Activated T-helper 2 cell treated with anti-CD3 and anti-CD28 coated beads, Interferon-gamma antibody, Interleukin-2, Interleukin-4, amounts not matched to agents 10 μg/mL and 5 μg/mL and 100 μg/mL, durations not matched to agents 14 hours and 24 hours and 36 hours (primary cell): Measurements from ENCODE around the gene TMPRSS13. TPM values are rescaled to one million over a fixed set of nuclear protein-coding genes. Genes with fewer than 3 reads are reported as not detected.

Experiments
- DNase-seq: peaks from one replicate; pipeline ENCODE4 v3.0.0; 2021; ENCODE audit warnings: low spot score
- H3K27ac Mint-ChIP-seq: one replicate; pipeline ENCODE4 v1.8.0; 2021; ENCODE audit warnings: mixed read lengths
- H3K27me3 Mint-ChIP-seq: one replicate; pipeline ENCODE4 v1.8.0; 2021; ENCODE audit warnings: low read depth, mixed read lengths
- H3K36me3 Mint-ChIP-seq: one replicate; pipeline ENCODE4 v1.8.0; 2021; ENCODE audit warnings: low read depth, mixed read lengths
- H3K4me1 Mint-ChIP-seq: one replicate; pipeline ENCODE4 v1.8.0; 2021; ENCODE audit warnings: low read depth, mixed read lengths
- H3K4me3 Mint-ChIP-seq: one replicate; pipeline ENCODE4 v1.8.0; 2021; ENCODE audit warnings: low read depth, mild to moderate bottlenecking, moderate library complexity, mixed read lengths
- H3K9me3 Mint-ChIP-seq: one replicate; pipeline ENCODE4 v1.8.0; 2021; ENCODE audit warnings: mixed read lengths
- intact Hi-C: fragments of 100-400 bp; cut with micrococcal nuclease; formaldehyde crosslinking; loops from one replicate; pipeline ENCODE4 v1.15.1; 2023
- total RNA-seq: library from RNA; stranded (reverse); gene quantifications from 2 replicates; pipeline ENCODE4 v1.2.3, GENCODE V29; 2022

TMPRSS13 gene
- total RNA-seq, 1 donor from 2014 or later = 5.3 TPM

DNA sequence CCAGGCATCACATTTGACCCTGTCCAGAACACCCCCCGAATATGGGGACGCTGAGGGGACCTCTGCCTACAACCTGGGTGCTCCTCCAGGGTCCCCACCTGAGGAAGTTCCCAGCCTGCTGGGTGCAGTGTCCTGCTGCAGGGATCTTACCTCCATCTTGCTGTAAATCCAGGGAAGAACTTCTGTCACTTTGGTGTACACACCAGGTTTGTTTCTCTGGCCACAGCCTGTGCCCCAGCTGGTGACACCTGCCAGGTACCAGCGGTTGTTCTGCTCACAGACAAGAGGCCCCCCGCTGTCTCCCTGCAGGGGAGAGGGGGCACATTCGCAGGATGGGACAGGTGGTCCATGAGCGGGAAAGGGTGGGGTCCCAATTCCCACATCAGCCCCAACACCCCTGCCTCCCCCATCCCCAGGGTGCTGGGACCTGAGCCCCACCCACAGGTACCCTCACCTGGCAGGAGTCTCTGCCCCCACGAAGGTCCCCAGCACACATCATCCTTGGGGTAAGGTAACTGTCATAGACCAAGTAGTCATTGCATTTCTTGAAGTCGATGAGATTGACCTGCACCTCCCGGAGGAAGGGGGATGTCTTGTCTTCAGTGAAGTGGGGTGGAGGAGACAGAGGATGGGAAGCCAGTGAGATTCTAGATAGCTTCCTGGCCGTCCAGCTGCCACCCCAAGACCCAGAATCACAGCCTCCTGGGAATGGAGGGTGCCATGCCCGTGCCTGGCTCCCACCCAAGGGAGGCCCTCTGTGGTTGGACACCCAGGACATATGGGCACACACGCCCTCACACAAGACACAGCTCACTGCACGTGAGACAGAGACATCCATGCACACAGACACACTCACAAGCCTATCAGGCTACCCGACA, 25.5 kb downstream of the TMPRSS13 start:
- no peak overlapping the region for H3K4me3 Mint-ChIP-seq
- no peaks in the 10 kb centered on the region for H3K27me3 Mint-ChIP-seq
- H3K9me3 Mint-ChIP-seq = no peaks in the 10 kb centered on the region
- intact Hi-C loops = loop anchor here (5.0 kb wide), 1 partner anchor 61 kb away; no protein-coding TSS in a partner anchor
- DNase-seq = no peak
- H3K27ac Mint-ChIP-seq = no peak overlapping the region
- peaks cover 22% of the 10 kb centered on the region for H3K4me1 Mint-ChIP-seq
- H3K36me3 Mint-ChIP-seq = no peaks in the 10 kb centered on the region

DNA sequence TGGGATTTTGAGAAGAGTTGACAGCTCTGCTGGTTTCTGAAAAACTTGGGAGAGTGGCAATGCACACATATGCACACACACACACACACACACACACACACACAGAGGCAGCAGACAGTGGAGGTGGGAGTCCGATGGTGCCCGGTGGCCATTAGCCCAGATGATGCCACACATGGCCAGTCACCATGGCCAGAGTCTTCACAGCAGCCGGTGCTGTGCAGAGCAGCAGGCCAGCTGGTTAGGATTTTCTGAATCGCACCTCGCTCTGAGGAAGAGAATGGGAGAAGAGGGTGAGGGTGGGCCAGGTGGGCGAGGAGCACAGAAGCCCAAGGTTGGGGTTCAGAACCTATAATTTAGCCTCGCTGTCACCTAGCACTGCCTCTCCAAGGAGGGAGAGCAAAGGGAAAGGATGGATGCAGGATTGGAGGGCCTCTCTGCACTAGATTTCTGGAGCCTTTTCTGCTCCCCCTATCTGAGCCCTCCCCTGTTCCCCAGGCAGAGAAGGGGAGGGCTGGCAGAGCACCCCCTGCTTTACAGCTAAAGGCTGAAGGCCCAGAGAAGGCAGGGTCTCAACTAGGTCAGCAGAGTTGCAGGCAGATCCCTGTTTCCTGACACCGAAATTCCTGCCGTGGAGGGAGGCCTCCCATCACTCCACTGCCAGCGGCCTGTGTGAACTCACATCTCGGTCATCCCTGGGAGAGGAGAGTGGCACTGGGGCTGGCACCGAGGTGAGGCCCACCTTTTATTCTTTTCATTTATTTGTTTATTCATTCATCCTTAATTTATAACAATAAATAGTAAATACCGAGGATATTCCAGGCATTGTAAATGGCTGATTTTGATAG, 27.0 kb downstream of the TMPRSS13 start:
- Mint-ChIP-seq H3K27me3 (no peaks in the 10 kb centered on the region), H3K9me3 (no peaks in the 10 kb centered on the region), H3K27ac (no peak overlapping the region), H3K4me3 (no peak overlapping the region), H3K4me1 (peaks cover 8% of the 10 kb centered on the region), H3K36me3 (no peaks in the 10 kb centered on the region)
- intact Hi-C loops = loop anchor here (5.0 kb wide), 1 partner anchor 60 kb away; no protein-coding TSS in a partner anchor
- no peak for DNase-seq

DNA sequence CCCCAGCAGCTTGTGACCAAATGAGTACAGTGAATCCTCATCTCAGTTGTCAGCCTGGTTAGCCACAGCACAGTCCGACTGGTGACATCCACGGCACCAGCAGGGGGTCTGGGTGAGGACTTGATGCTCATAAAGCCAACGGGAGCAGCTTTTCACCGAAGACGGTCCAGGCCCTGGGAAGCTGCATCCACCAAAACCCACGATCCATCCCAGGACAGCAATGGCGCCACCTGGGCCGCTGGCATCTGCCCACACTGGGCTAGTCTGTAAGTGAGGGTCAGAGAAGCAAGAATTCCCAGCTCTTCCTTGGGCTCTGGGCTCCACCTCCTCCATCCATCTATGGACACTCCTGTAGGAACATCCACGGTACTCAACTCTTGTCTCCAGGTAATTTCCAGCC, 27.6 kb downstream of the TMPRSS13 start:
- no peak overlapping the region for H3K27ac Mint-ChIP-seq
- no peak for DNase-seq
- intact Hi-C loops = loop anchor here (5.0 kb wide), 1 partner anchor 59 kb away; no protein-coding TSS in a partner anchor
- peaks cover 5% of the 10 kb centered on the region for H3K4me1 Mint-ChIP-seq
- H3K27me3 Mint-ChIP-seq = no peaks in the 10 kb centered on the region
- H3K36me3 Mint-ChIP-seq = no peaks in the 10 kb centered on the region
- H3K9me3 Mint-ChIP-seq = no peaks in the 10 kb centered on the region
- H3K4me3 Mint-ChIP-seq = no peak overlapping the region

DNA sequence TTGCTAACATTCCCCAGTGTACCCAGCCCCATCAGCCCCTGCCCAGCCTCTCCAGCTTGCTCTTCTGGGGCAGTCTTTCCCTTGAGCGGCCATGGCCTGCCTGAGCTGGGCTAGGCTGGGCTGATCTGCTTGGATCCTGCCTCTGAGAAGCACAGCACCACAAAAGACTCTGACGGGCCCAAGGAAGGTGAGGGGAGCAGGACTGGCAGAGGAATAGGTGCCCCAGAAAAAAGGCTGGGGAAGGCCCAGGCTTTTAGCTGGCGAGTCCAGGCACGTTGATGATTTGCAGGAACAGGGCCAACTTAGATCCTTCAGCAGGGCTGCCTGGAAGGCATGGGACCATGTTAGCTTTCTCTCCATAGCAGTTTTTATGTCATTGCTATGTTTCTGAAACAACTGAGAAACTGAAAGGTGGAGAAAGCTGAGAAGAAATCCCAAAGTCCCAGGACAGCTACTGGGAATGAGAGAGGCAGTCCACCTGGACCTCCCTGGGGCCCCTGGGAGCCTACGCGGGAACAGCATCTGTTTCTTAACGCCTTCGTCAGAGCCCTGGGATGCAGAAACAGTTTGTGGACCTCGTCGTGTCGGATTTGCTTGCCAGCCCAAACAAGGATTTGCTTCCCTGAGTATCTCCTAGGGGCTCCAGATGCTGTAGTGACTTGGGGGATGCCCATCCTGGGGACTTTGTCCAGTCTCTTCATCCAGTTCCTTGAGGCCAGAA, 28.3 kb downstream of the TMPRSS13 start:
- H3K27me3 Mint-ChIP-seq = peaks cover 3% of the 10 kb centered on the region
- H3K27ac Mint-ChIP-seq = no peak overlapping the region
- intact Hi-C loops = loop anchor here (5.0 kb wide), 1 partner anchor 59 kb away; no protein-coding TSS in a partner anchor
- H3K4me1 Mint-ChIP-seq = peaks cover 5% of the 10 kb centered on the region
- no peaks in the 10 kb centered on the region for H3K9me3 Mint-ChIP-seq
- H3K4me3 Mint-ChIP-seq = no peak overlapping the region
- DNase-seq = no peak
- no peaks in the 10 kb centered on the region for H3K36me3 Mint-ChIP-seq

DNA sequence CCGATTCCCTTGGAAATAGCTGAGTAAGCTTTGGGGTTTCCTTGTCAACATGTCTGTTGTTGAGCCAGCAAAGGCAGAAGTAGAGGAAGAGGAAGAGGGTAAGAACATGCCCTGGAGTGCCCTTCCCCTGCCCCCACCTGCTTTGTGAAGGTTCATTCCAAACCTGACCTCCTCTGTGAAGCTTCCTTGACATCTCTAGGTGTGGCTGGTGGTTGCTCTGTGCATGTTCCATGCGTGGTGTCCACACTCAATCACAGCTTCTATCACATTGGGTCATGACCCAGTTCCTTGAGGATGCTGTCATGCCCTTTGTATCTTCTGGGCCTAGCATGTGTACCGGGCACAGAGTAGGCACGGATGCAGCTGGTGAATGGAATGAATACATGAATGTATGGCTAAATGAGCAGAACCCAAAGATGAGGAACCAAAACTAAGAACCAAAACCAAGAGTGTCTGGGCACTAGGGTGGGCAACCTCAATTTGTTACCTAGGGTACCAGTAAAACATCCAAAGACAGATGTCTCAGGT, 29.0 kb downstream of the TMPRSS13 start:
- Mint-ChIP-seq H3K36me3 (no peaks in the 10 kb centered on the region), H3K27ac (no peak overlapping the region), H3K4me1 (peaks cover 5% of the 10 kb centered on the region), H3K9me3 (no peaks in the 10 kb centered on the region), H3K4me3 (no peak overlapping the region), H3K27me3 (peaks cover 5% of the 10 kb centered on the region)
- intact Hi-C loops = loop anchor here (5.0 kb wide), 1 partner anchor 58 kb away; no protein-coding TSS in a partner anchor
- DNase-seq = no peak

DNA sequence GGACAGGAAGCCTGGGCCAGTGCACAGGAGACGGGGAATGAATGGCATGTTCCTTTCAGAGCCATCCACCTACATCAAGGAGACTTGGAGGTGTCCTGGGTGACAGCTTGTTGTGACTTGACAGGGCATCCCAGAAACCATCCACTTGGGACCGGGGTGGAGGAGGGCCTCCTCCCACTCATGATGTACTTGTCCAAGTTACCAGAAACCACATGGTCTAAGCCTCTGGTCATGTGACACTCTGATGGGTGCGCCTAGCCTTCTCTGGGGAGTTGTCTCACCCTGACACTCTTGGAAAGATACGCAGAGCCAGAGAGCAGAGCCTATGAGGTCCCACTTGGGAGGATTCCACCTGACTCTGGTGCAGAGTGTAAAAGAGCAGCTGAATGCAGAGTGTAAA, 31.1 kb downstream of the TMPRSS13 start:
- intact Hi-C loops = no loop called here
- Mint-ChIP-seq H3K27ac (no peak overlapping the region), H3K36me3 (no peaks in the 10 kb centered on the region), H3K9me3 (no peaks in the 10 kb centered on the region), H3K27me3 (peaks cover 17% of the 10 kb centered on the region), H3K4me3 (no peak overlapping the region), H3K4me1 (peaks cover 5% of the 10 kb centered on the region)
- no peak for DNase-seq

DNA sequence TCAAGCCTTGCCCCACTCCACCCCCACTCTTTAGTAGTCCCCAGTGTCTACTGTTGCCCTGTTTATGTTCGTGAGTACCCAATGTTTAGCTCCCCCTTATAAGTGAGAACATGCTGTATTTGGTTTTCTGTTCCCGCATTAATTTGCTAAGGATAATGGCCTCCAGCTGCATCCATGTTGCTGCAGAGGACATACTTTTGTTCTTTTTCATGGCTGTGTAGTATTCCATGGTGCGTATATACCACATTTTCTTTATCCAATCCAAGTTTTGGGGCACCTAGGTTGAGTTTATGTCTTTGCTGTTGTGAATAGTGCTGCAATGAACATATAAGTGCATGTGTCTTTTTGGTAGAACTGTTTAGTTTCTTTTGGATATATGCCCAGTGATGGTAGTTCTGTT, 36.6 kb downstream of the TMPRSS13 start:
- no peak for DNase-seq
- Mint-ChIP-seq H3K36me3 (no peaks in the 10 kb centered on the region), H3K27ac (no peak overlapping the region), H3K4me3 (no peak overlapping the region), H3K27me3 (peaks cover 36% of the 10 kb centered on the region), H3K9me3 (no peaks in the 10 kb centered on the region), H3K4me1 (no peaks in the 10 kb centered on the region)
- intact Hi-C loops = no loop called here

DNA sequence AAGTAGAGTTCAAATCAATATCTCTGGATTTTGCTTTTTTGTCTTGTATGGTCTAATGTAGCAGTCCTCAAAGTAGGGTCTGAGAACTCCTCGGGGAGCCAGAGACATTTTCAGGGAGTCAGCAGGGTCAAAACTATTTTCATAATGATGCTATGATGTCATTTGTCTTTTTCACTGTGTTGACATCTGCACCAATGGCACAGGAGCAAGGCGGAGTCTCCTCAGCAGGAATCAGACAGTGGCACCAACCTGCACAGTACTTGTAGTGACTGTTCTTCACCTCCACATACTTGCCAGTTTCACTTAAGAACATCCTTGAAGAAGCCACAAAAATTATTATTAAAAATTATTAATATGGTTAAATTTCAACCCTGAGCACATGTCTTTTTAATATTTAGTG, 37.8 kb downstream of the TMPRSS13 start:
- Mint-ChIP-seq H3K27me3 (peaks cover 36% of the 10 kb centered on the region), H3K27ac (no peak overlapping the region), H3K9me3 (no peaks in the 10 kb centered on the region), H3K4me3 (no peak overlapping the region), H3K4me1 (no peaks in the 10 kb centered on the region), H3K36me3 (no peaks in the 10 kb centered on the region)
- intact Hi-C loops = no loop called here
- DNase-seq = no peak

DNA sequence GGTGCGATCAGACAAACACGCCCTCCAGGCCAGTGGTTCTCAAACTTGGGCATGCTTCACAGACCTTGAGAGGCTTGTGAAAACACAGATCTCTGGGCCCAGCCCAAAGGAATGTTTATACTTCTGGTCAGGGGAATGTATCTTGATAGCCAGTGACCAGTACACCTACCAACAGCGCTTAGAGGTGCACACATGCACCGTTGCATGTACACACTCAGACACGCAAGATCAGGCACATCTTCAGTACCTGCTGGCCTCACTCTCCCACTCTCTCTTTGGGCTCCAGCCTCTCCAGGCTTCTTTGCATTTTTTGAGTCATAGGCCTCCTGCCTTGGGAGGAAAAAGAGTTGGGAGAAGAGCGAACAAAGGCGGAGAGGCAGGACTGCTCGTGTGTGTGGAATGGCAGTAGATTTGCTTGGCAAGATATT, 41.0 kb downstream of the TMPRSS13 start:
- H3K27me3 Mint-ChIP-seq = peaks cover 26% of the 10 kb centered on the region
- no peak overlapping the region for H3K27ac Mint-ChIP-seq
- no peak for DNase-seq
- no peaks in the 10 kb centered on the region for H3K4me1 Mint-ChIP-seq
- H3K4me3 Mint-ChIP-seq = no peak overlapping the region
- H3K9me3 Mint-ChIP-seq = no peaks in the 10 kb centered on the region
- H3K36me3 Mint-ChIP-seq = no peaks in the 10 kb centered on the region
- intact Hi-C loops = loop anchor here (5.0 kb wide), 1 partner anchor 674 kb away; no protein-coding TSS in a partner anchor

DNA sequence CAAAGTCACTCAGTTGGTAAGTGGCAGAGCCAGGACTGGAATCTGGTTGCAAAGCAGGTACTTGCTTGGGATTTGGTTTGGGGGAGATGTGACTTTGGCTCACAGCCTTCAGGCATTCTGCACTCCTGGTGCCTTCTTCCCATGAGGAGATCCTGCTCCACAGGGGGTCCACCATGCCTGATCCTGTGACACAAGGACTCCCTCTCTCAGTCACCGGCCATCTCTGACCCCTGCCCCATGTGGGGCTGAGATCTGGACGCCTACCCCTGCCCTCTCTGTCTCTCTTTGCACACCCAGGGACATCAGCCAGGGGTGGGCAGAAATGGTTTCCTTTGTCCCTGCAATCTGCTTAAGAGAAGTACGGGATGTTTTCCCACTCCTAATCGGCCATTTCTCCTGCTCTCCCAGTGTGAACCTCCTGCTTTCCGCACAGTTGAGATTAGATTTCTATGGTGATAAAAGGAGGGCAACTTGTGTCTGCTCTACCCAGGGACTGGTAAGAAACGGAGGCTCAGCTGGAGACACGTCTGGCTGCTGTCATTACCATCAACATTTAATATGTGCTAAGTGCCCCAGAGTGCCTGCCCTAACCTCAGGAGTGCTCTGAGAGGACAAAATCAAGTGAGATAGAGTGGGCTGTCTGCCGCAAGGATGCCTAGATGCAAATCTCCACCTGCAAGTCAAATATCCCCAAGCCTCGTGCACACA, 41.6 kb downstream of the TMPRSS13 start:
- Mint-ChIP-seq H3K9me3 (no peaks in the 10 kb centered on the region), H3K36me3 (no peaks in the 10 kb centered on the region), H3K4me1 (no peaks in the 10 kb centered on the region), H3K27ac (no peak overlapping the region), H3K4me3 (no peak overlapping the region), H3K27me3 (peaks cover 21% of the 10 kb centered on the region)
- DNase-seq = no peak
- intact Hi-C loops = loop anchor here (5.0 kb wide), 1 partner anchor 675 kb away; no protein-coding TSS in a partner anchor

DNA sequence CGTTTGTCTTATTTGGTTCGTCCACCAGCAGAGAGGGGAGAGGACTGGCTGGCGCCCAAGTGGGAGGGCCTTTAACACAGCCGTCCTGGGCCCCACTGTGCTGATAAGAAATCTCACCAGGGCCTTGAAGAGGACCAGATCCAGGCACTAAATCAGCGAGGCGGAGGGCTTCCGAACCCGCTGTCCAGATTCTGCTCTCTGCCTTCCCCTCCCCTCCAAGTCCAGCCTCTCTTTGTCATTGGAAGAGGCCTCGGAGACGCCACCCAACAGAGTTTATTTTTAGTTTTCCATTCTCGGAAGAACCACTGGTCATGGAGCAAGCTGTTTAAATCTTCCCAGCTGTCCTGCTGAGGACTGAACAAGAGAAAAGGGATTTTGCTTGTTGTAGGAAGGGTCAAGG, 43.4 kb downstream of the TMPRSS13 start:
- no peak for DNase-seq

More for the DNA sequence above, 43.4 kb downstream of the TMPRSS13 start:
- Mint-ChIP-seq H3K27ac (no peak overlapping the region), H3K27me3 (peaks cover 29% of the 10 kb centered on the region), H3K36me3 (no peaks in the 10 kb centered on the region), H3K4me1 (no peaks in the 10 kb centered on the region), H3K4me3 (no peak overlapping the region), H3K9me3 (no peaks in the 10 kb centered on the region)
- intact Hi-C loops = loop anchor here (5.0 kb wide), 1 partner anchor 677 kb away; no protein-coding TSS in a partner anchor
